Tibial nerve (tissue), 4 donors: Measurements from ENCODE around the gene SRSF7. TPM values are rescaled to one million over a fixed set of nuclear protein-coding genes. Genes with fewer than 3 reads are reported as not detected.

Experiments used
- DNase-seq, 2 donors: peaks; one replicate each; pipeline ENCODE4 v3.0.0-alpha.2; 2019; ENCODE audit warnings: low spot score in 2 of 2
- H3K27ac ChIP-seq, 4 donors: fragments of 200-600 bp; sonication (generic) in 3 of 4; one replicate each; pipeline ENCODE4 v1.5.1; 2017 to 2019; ENCODE audit warnings: mild to moderate bottlenecking in 1 of 4
- H3K27me3 ChIP-seq, 2 donors: fragments of 200-600 bp; sonication (generic) in 1 of 2; one replicate each; pipeline versions ENCODE4 v1.5.1 to v1.6.0; 2017 to 2019
- H3K36me3 ChIP-seq, 3 donors: fragments of 200-600 bp; sonication (generic); one replicate each; pipeline ENCODE4 v1.5.1; 2018 to 2019
- H3K4me1 ChIP-seq, 4 donors: fragments of 200-600 bp; sonication (generic) in 3 of 4; one replicate each; pipeline ENCODE4 v1.5.1; 2017 to 2019
- H3K4me3 ChIP-seq, 4 donors: fragments of 200-600 bp; sonication (generic) in 3 of 4; one replicate each; pipeline ENCODE4 v1.5.1; 2017 to 2019; ENCODE audit warnings: mild to moderate bottlenecking in 1 of 4, moderate library complexity in 1 of 4
- H3K9me3 ChIP-seq, 4 donors: fragments of 200-600 bp; sonication (generic) in 3 of 4; one replicate each; pipeline ENCODE4 v1.5.1; 2017 to 2019
- CTCF ChIP-seq, 5 experiments: fragments of 200-600 bp in 3 of 5; fragments of 450-650 bp in 2 of 5; sonication (generic) in 3 of 5; IDR thresholded peaks; one replicate each; pipeline ENCODE4 v1.5.1; 2016 to 2019; ENCODE audit warnings: antibody characterized with exemption in 5 of 5, mild to moderate bottlenecking in 3 of 5, moderate library complexity in 2 of 5
- EP300 ChIP-seq, 2 donors: sonication (generic); formaldehyde crosslinking; IDR thresholded peaks; one replicate each; pipeline ENCODE4 v1.6.1; 2017; ENCODE audit warnings: antibody characterized with exemption in 2 of 2, mild to moderate bottlenecking in 1 of 2
- POLR2A ChIP-seq, 2 donors: fragments of 450-650 bp; IDR thresholded peaks; one replicate each; pipeline ENCODE4 v1.6.1; 2017; ENCODE audit warnings: antibody characterized with exemption in 2 of 2, mild to moderate bottlenecking in 2 of 2, moderate library complexity in 2 of 2
- WGBS, 2 donors: methylation state at CpG; one replicate each; pipeline ENCODE4 v1.1.5; 2018; 5-methylcytosine and 5-hydroxymethylcytosine counted together
- total RNA-seq, 4 donors: library from RNA; depleted of rRNA; stranded (reverse); fragments of >200 nt; gene quantifications; one replicate each; pipeline ENCODE4 v1.1.0, GENCODE V29; 2016

SRSF7 gene
- total RNA-seq, 4 donors from 2014 or later: 62.6 to 85.5 (median 80.9) TPM

- peak overlapping the region in 3 of 4 donors; percentile 97 to 100 (median 97) for H3K27ac ChIP-seq
- H3K4me1 ChIP-seq: peaks cover 0 to 75% (median 21%) of the 10 kb centered on the region in 4 donors
- peaks cover 0 to 50% (median 27%) of the 10 kb centered on the region in 3 donors for H3K36me3 ChIP-seq
Observed at GRCh38 chr2:38748943-38749804, 2.0 kb downstream of the SRSF7 start.

GRCh38 chr2:38748391-38748790 is 2.8 kb downstream of the SRSF7 start:
- H3K4me1 ChIP-seq: peaks cover 0 to 74% (median 21%) of the 10 kb centered on the region in 4 donors
- peaks cover 0 to 58% (median 29%) of the 10 kb centered on the region in 3 donors for H3K36me3 ChIP-seq
- DNase-seq: no peak
- TF ChIP-seq POLR2A (IDR thresholded peaks at IDR 0.05) (no peak), CTCF (IDR thresholded peaks at IDR 0.05) (no peak), EP300 (IDR thresholded peaks at IDR 0.05) (no peak)
- H3K27me3 ChIP-seq: no peaks in the 10 kb centered on the region
- no peak overlapping the region for H3K4me3 ChIP-seq
- no peaks in the 10 kb centered on the region for H3K9me3 ChIP-seq
- WGBS, 2 donors: 87 to 88% methylated on average over 9 of the region's 9 CpGs
- no peak overlapping the region for H3K27ac ChIP-seq

More at GRCh38 chr2:38748943-38749804, 2.0 kb downstream of the SRSF7 start:
- Histone ChIP-seq H3K4me3 (peak overlapping the region; percentile 74 to 95 (median 90)), H3K9me3 (no peaks in the 10 kb centered on the region), H3K27me3 (no peaks in the 10 kb centered on the region)
- DNase-seq: no peak
- WGBS, 2 donors: 60 to 63% methylated on average over 26 of the region's 26 CpGs
- TF ChIP-seq POLR2A (IDR thresholded peaks at IDR 0.05): no peak
- TF ChIP-seq EP300 (IDR thresholded peaks at IDR 0.05): no peak
- TF ChIP-seq CTCF (IDR thresholded peaks at IDR 0.05): no peak

- no peak for DNase-seq
- H3K27me3 ChIP-seq: no peaks in the 10 kb centered on the region
- H3K36me3 ChIP-seq: peaks cover 0 to 64% (median 29%) of the 10 kb centered on the region in 3 donors
- WGBS, 2 donors: 78 to 85% methylated on average over 5 of the region's 5 CpGs
- H3K9me3 ChIP-seq: no peaks in the 10 kb centered on the region
- peaks cover 0 to 74% (median 21%) of the 10 kb centered on the region in 4 donors for H3K4me1 ChIP-seq
- H3K27ac ChIP-seq: peak overlapping the region in 2 of 4 donors; percentile 29 to 41
- no peak for TF ChIP-seq POLR2A (IDR thresholded peaks at IDR 0.05)
- TF ChIP-seq EP300 (IDR thresholded peaks at IDR 0.05): no peak
- no peak for TF ChIP-seq CTCF (IDR thresholded peaks at IDR 0.05)
- H3K4me3 ChIP-seq: no peak overlapping the region
Observed at GRCh38 chr2:38747819-38748218, 3.3 kb downstream of the SRSF7 start.

- no peak for DNase-seq
- H3K27ac ChIP-seq: peak overlapping the region in 2 of 4 donors; percentile 22 to 29
- WGBS, 2 donors: 77 to 79% methylated on average over 4 of the region's 4 CpGs
- H3K4me3 ChIP-seq: no peak overlapping the region
- no peak for TF ChIP-seq POLR2A (IDR thresholded peaks at IDR 0.05)
- no peak for TF ChIP-seq CTCF (IDR thresholded peaks at IDR 0.05)
- no peak for TF ChIP-seq EP300 (IDR thresholded peaks at IDR 0.05)
- peaks cover 0 to 70% (median 21%) of the 10 kb centered on the region in 4 donors for H3K4me1 ChIP-seq
- H3K27me3 ChIP-seq: no peaks in the 10 kb centered on the region
- H3K9me3 ChIP-seq: no peaks in the 10 kb centered on the region
- H3K36me3 ChIP-seq: peaks cover 0 to 72% (median 29%) of the 10 kb centered on the region in 3 donors
Observed at GRCh38 chr2:38747007-38747424, 4.1 kb downstream of the SRSF7 start.

- H3K4me1 ChIP-seq: peaks cover 0 to 74% (median 23%) of the 10 kb centered on the region in 4 donors
- H3K27ac ChIP-seq: no peak overlapping the region
- no peaks in the 10 kb centered on the region for H3K27me3 ChIP-seq
- H3K4me3 ChIP-seq: no peak overlapping the region
- TF ChIP-seq EP300 (IDR thresholded peaks at IDR 0.05): no peak
- 84 to 88% methylated on average over 9 of the region's 9 CpGs for WGBS, 2 donors
- H3K9me3 ChIP-seq: no peaks in the 10 kb centered on the region
- H3K36me3 ChIP-seq: peaks cover 0 to 72% (median 29%) of the 10 kb centered on the region in 3 donors
- no peak for DNase-seq
Observed at GRCh38 chr2:38745267-38745666, 5.9 kb downstream of the SRSF7 start.
